ENCODE data around the gene SLCO1B1. TPM values are rescaled to one million over a fixed set of nuclear protein-coding genes. Genes with fewer than 3 reads are reported as not detected.

The SLCO1B1 gene
- total RNA-seq, 1 experiment from 2014 or later, result not detected

- Histone ChIP-seq H3K27ac (ENCODE audit: low read length) (no peak overlapping the region), H3K4me1 (ENCODE audit: control insufficient read depth, insufficient read depth, low read length) (no peaks in the 10 kb centered on the region), H3K36me3 (ENCODE audit: control insufficient read depth, insufficient read depth, low read length) (no peaks in the 10 kb centered on the region), H3K27me3 (ENCODE audit: control insufficient read depth, insufficient read depth, low read length) (no peaks in the 10 kb centered on the region), H3K9me3 (ENCODE audit: control insufficient read depth, insufficient read depth, low read depth, low read length) (0 out of 2 replicates have a peak, but pooled peaks cover 4% of the 10 kb centered on the region), H3K4me3 (ENCODE audit: low read depth in 2 of 2, low read length in 2 of 2) (no peak overlapping the region)
- CTCF ChIA-PET, result no interaction called here
- DNase-seq (ENCODE audit: low read depth, low spot score), result no peak
- POLR2A ChIA-PET, result no interaction called here
- no peak for TF ChIP-seq TCF7L2 (IDR thresholded peaks at IDR 0.05; ENCODE audit: low read depth, low read length)
- no peak for TF ChIP-seq REST (IDR thresholded peaks at IDR 0.05; ENCODE audit: insufficient read depth in 1 of 2, low read depth in 2 of 2, low read length in 1 of 2)
- TF ChIP-seq, protein P1, sequence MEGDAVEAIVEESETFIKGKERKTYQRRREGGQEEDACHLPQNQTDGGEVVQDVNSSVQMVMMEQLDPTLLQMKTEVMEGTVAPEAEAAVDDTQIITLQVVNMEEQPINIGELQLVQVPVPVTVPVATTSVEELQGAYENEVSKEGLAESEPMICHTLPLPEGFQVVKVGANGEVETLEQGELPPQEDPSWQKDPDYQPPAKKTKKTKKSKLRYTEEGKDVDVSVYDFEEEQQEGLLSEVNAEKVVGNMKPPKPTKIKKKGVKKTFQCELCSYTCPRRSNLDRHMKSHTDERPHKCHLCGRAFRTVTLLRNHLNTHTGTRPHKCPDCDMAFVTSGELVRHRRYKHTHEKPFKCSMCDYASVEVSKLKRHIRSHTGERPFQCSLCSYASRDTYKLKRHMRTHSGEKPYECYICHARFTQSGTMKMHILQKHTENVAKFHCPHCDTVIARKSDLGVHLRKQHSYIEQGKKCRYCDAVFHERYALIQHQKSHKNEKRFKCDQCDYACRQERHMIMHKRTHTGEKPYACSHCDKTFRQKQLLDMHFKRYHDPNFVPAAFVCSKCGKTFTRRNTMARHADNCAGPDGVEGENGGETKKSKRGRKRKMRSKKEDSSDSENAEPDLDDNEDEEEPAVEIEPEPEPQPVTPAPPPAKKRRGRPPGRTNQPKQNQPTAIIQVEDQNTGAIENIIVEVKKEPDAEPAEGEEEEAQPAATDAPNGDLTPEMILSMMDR (IDR thresholded peaks at IDR 0.05), result no peak
- no peak for TF ChIP-seq POLR2AphosphoS5 (IDR thresholded peaks at IDR 0.05; ENCODE audit: low read depth, low read length)
- TF ChIP-seq SIN3A (IDR thresholded peaks at IDR 0.05; ENCODE audit: borderline replicate concordance, insufficient read depth, low read depth, low read length), result no peak
- intact Hi-C loops (cut with micrococcal nuclease; ENCODE audit: unreplicated experiment) (no loop called here), in situ Hi-C loops (cut with HindIII; ENCODE audit: low pct_unique_long_range_greater_than_20kb, low sequenced_read_pairs) (no loop called here)
- no peak for ATAC-seq
- BruUV-seq (replicated peaks), result no TSS peak
Observed at GRCh38 chr12:21151184-21151583, 20.2 kb downstream of the SLCO1B1 start.

DNA sequence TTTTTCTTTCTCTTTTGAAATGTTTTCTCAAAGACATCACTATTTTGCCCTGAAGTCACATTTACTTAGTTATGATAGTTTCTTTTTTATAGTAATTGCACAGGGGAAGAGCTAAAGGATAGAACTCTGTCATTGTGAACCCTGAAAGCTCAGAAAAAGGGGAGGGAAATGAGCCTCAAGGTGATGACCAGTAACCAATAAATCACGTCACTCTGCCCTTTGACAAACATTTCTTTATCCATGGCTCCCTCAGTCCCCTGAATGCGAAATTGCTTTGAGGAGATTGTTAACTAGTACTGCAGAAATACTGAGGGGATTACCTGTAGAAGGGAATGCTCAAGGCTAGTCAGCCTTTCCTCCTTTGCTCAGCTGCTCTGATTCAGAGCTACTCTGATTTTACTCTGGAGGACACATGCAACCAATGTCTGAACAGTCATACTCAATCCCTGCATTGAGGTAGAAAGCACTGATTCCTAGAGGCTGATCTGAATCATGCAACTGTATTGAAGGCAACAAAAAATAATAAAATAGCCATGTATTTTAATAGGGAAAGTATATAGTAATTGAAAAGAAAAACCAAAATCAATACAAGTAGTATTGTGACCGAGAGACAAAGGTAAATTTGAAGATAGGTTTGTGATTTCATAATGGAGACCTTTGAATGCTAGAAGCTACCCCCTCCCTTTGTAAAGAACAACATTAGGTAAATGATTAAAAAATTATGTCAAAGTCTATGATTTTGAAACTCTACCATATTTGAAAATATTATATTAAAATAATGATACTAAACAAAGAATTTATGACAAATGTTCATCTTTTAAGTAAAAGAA lies 24.7 kb downstream of the SLCO1B1 start:
- H3K36me3 ChIP-seq (ENCODE audit: control insufficient read depth, insufficient read depth, low read length), result no peaks in the 10 kb centered on the region
- intact Hi-C loops (cut with micrococcal nuclease; ENCODE audit: unreplicated experiment), result no loop called here
- POLR2A ChIA-PET, result no interaction called here
- CTCF ChIA-PET, result no interaction called here
- H3K27ac ChIP-seq (ENCODE audit: low read length), result no peak overlapping the region
- DNase-seq (ENCODE audit: low read depth, low spot score), result no peak
- H3K4me3 ChIP-seq (ENCODE audit: low read depth in 2 of 2, low read length in 2 of 2), result no peak overlapping the region
- H3K9me3 ChIP-seq (ENCODE audit: control insufficient read depth, insufficient read depth, low read depth, low read length), result no peaks in the 10 kb centered on the region
- H3K27me3 ChIP-seq (ENCODE audit: control insufficient read depth, insufficient read depth, low read length), result no peaks in the 10 kb centered on the region
- TF ChIP-seq SIN3A (IDR thresholded peaks at IDR 0.05; ENCODE audit: borderline replicate concordance, insufficient read depth, low read depth, low read length) (no peak), TCF7L2 (IDR thresholded peaks at IDR 0.05; ENCODE audit: low read depth, low read length) (no peak), POLR2AphosphoS5 (IDR thresholded peaks at IDR 0.05; ENCODE audit: low read depth, low read length) (no peak), REST (IDR thresholded peaks at IDR 0.05; ENCODE audit: insufficient read depth in 1 of 2, low read depth in 2 of 2, low read length in 1 of 2) (no peak)
- TF ChIP-seq, protein P1 (IDR thresholded peaks at IDR 0.05), result no peak
- in situ Hi-C loops (cut with HindIII; ENCODE audit: low pct_unique_long_range_greater_than_20kb, low sequenced_read_pairs), result no loop called here
- BruUV-seq (replicated peaks), result no TSS peak
- ATAC-seq, result no peak
- no peaks in the 10 kb centered on the region for H3K4me1 ChIP-seq (ENCODE audit: control insufficient read depth, insufficient read depth, low read length)
